ENCODE measurements around the gene DNASE2.

Gene DNASE2

GRCh38 chr19:12873891-12874745 is 7.1 kb downstream of the DNASE2 start:
- H3K4me3 ChIP-seq (replicated peaks; ENCODE audit: insufficient read depth, low read length): no peak overlapping the region
- no peaks in the 10 kb centered on the region for H3K27me3 ChIP-seq (ENCODE audit: insufficient read depth, poor library complexity, severe bottlenecking)
- TF ChIP-seq POLR2AphosphoS5 (IDR thresholded peaks at IDR 0.05; ENCODE audit: low read depth): no peak
- TF ChIP-seq REST (IDR thresholded peaks at IDR 0.05; ENCODE audit: insufficient replicate concordance, low read depth): no peak
- TF ChIP-seq CTCF (IDR thresholded peaks at IDR 0.05; ENCODE audit: insufficient read depth, low read length): no peak
- no peak for TF ChIP-seq SPI1 (IDR thresholded peaks at IDR 0.05; ENCODE audit: borderline replicate concordance, low read depth)
- TF ChIP-seq GABPA (IDR thresholded peaks at IDR 0.05; ENCODE audit: low read depth): no peak
- no peak for DNase-seq (ENCODE audit: low read depth in 1 of 2, low spot score in 1 of 2)
- no peak overlapping the region for H3K27ac ChIP-seq (replicated peaks)

GRCh38 chr19:12872941-12873890 is 8.0 kb downstream of the DNASE2 start:
- Histone ChIP-seq H3K27ac (replicated peaks) (no peak overlapping the region), H3K4me3 (replicated peaks; ENCODE audit: insufficient read depth, low read length) (no peak overlapping the region), H3K27me3 (ENCODE audit: insufficient read depth, poor library complexity, severe bottlenecking) (no peaks in the 10 kb centered on the region)
- DNase-seq (ENCODE audit: low read depth in 1 of 2, low spot score in 1 of 2): peak in 1 of 2 experiments; percentile 8
- TF ChIP-seq GABPA (IDR thresholded peaks at IDR 0.05; ENCODE audit: low read depth): no peak
- TF ChIP-seq CTCF (IDR thresholded peaks at IDR 0.05; ENCODE audit: insufficient read depth, low read length): no peak
- TF ChIP-seq SPI1 (IDR thresholded peaks at IDR 0.05; ENCODE audit: borderline replicate concordance, low read depth): no peak
- TF ChIP-seq POLR2AphosphoS5 (IDR thresholded peaks at IDR 0.05; ENCODE audit: low read depth): no peak
- no peak for TF ChIP-seq REST (IDR thresholded peaks at IDR 0.05; ENCODE audit: insufficient replicate concordance, low read depth)

- Histone ChIP-seq H3K27ac (replicated peaks) (no peak overlapping the region), H3K27me3 (ENCODE audit: insufficient read depth, poor library complexity, severe bottlenecking) (no peaks in the 10 kb centered on the region), H3K4me3 (replicated peaks; ENCODE audit: insufficient read depth, low read length) (no peak overlapping the region)
- TF ChIP-seq SPI1 (IDR thresholded peaks at IDR 0.05; ENCODE audit: borderline replicate concordance, low read depth): no peak
- DNase-seq (ENCODE audit: low read depth in 1 of 2, low spot score in 1 of 2): no peak
These were observed 9.0 kb downstream of the DNASE2 start for GRCh38 chr19:12872255-12872654.

GRCh38 chr19:12871681-12872080 is 9.6 kb downstream of the DNASE2 start:
- no peak for TF ChIP-seq GABPA (IDR thresholded peaks at IDR 0.05; ENCODE audit: low read depth)
- TF ChIP-seq POLR2AphosphoS5 (IDR thresholded peaks at IDR 0.05; ENCODE audit: low read depth): no peak
- no peak for TF ChIP-seq SPI1 (IDR thresholded peaks at IDR 0.05; ENCODE audit: borderline replicate concordance, low read depth)
- no peak for TF ChIP-seq CTCF (IDR thresholded peaks at IDR 0.05; ENCODE audit: insufficient read depth, low read length)
- no peak for TF ChIP-seq REST (IDR thresholded peaks at IDR 0.05; ENCODE audit: insufficient replicate concordance, low read depth)
- DNase-seq (ENCODE audit: low read depth in 1 of 2, low spot score in 1 of 2): no peak
- Histone ChIP-seq H3K4me3 (replicated peaks; ENCODE audit: insufficient read depth, low read length) (no peak overlapping the region), H3K27me3 (ENCODE audit: insufficient read depth, poor library complexity, severe bottlenecking) (no peaks in the 10 kb centered on the region), H3K27ac (replicated peaks) (no peak overlapping the region)

Measured in HL-60 (cell line).